HepG2 (cell line): Measurements from ENCODE around the gene S100A6. TPM values are rescaled to one million over a fixed set of nuclear protein-coding genes. Genes with fewer than 3 reads are reported as not detected.
A peak's percentile ranks its signal among the peaks of the same experiment; 100 is the strongest.

Experiments
- BCL6 ChIP-seq: IDR thresholded peaks from 2 replicates; pipeline ENCODE4 v1.6.1; 2016; ENCODE audit warnings: missing genetic modification reagents, missing compliant biosample characterization
- BRD4 ChIP-seq: sonication (generic); formaldehyde crosslinking; IDR thresholded peaks from 2 replicates; pipeline ENCODE4 v1.4.0; 2020; ENCODE audit warnings: missing genetic modification reagents
- FOXP4 ChIP-seq: sonication (generic); formaldehyde crosslinking; IDR thresholded peaks from 2 replicates; pipeline ENCODE4 v1.4.0; 2020; ENCODE audit warnings: missing genetic modification reagents
- GABPA ChIP-seq, 2 experiments: IDR thresholded peaks; 2 replicates each; pipeline ENCODE4 v1.6.1; 2011 to 2016; ENCODE audit warnings: low read depth in 2 of 2, low read length in 1 of 2, missing biosample characterization in 1 of 2, missing genetic modification characterization in 1 of 2
- HDAC2 ChIP-seq: sonication (generic); formaldehyde crosslinking; IDR thresholded peaks from 2 replicates; pipeline ENCODE4 v1.4.0; 2020; ENCODE audit warnings: missing genetic modification reagents
- KLF12 ChIP-seq: sonication (generic); formaldehyde crosslinking; IDR thresholded peaks from 2 replicates; pipeline ENCODE4 v1.4.0; 2020; ENCODE audit warnings: missing genetic modification reagents, borderline replicate concordance
- MAX ChIP-seq: IDR thresholded peaks from 2 replicates; pipeline ENCODE4 v1.6.1; 2012; ENCODE audit warnings: inconsistent platforms
- PATZ1 ChIP-seq: sonication (generic); formaldehyde crosslinking; IDR thresholded peaks from 2 replicates; pipeline ENCODE4 v1.4.0; 2020; ENCODE audit warnings: missing genetic modification reagents
- RAD51 ChIP-seq: fragments of 450-650 bp; IDR thresholded peaks from 2 replicates; pipeline ENCODE4 v1.6.1; 2016; ENCODE audit warnings: borderline replicate concordance
- SP5 ChIP-seq: IDR thresholded peaks from 2 replicates; pipeline ENCODE4 v1.6.1; 2016; ENCODE audit warnings: low read depth, borderline replicate concordance
- TEAD3 ChIP-seq: optimal IDR thresholded peaks from 2 replicates; pipeline ENCODE3; 2016; ENCODE audit warnings: borderline replicate concordance
- TFAP4 ChIP-seq: sonication (generic); IDR thresholded peaks from 2 replicates; pipeline ENCODE4 v1.6.1; 2016; ENCODE audit warnings: low read depth, borderline replicate concordance
- ZBTB10 ChIP-seq: sonication (generic); formaldehyde crosslinking; IDR thresholded peaks from 2 replicates; pipeline ENCODE4 v1.4.0; 2020; ENCODE audit warnings: missing genetic modification reagents, borderline replicate concordance
- ZFP41 ChIP-seq: sonication (generic); formaldehyde crosslinking; IDR thresholded peaks from 2 replicates; pipeline ENCODE4 v1.4.0; 2020; ENCODE audit warnings: mild to moderate bottlenecking, missing genetic modification reagents, borderline replicate concordance
- ZNF263 ChIP-seq: sonication (generic); formaldehyde crosslinking; IDR thresholded peaks from 2 replicates; pipeline ENCODE4 v1.4.0; 2020; ENCODE audit warnings: missing genetic modification reagents
- ZNF30 ChIP-seq: sonication (generic); formaldehyde crosslinking; IDR thresholded peaks from 2 replicates; pipeline ENCODE4 v1.5.0; 2020; ENCODE audit warnings: mild to moderate bottlenecking, missing genetic modification reagents
- ZNF350 ChIP-seq: sonication (generic); formaldehyde crosslinking; IDR thresholded peaks from 2 replicates; pipeline ENCODE4 v1.4.0; 2020; ENCODE audit warnings: mild to moderate bottlenecking, low read depth, missing genetic modification reagents, borderline replicate concordance
- ZNF556 ChIP-seq: sonication (generic); formaldehyde crosslinking; IDR thresholded peaks from 2 replicates; pipeline ENCODE4 v1.4.0; 2020; ENCODE audit warnings: mild to moderate bottlenecking, missing genetic modification reagents, borderline replicate concordance
- ZNF777 ChIP-seq: sonication (generic); formaldehyde crosslinking; IDR thresholded peaks from 2 replicates; pipeline ENCODE4 v1.4.0; 2020; ENCODE audit warnings: missing genetic modification reagents
- ZNF790 ChIP-seq: sonication (generic); formaldehyde crosslinking; IDR thresholded peaks from 2 replicates; pipeline ENCODE4 v1.8.0; 2022; ENCODE audit warnings: missing genetic modification reagents, mild to moderate bottlenecking, borderline replicate concordance
- polyA plus RNA-seq, 8 experiments: library from polyadenylated mRNA; depleted of rRNA in 3 of 8; stranded (reverse) in 7 of 8; unstranded in 1 of 8; fragments of >200 nt; fragmentation: Illumina TruSeq in 4 of 8; extraction: Trizol in 4 of 8; gene quantifications; 2 replicates each; pipeline versions ENCODE4 v1.2.1 to v1.2.3, GENCODE V29; 2011 to 2016; ENCODE audit warnings: low read depth in 4 of 8, missing spikeins in 1 of 8, mixed read lengths in 1 of 8; ENCODE audit not compliant: insufficient read depth in 1 of 8
- total RNA-seq, 5 experiments: library from RNA; depleted of rRNA; stranded (reverse); fragments of >200 nt; fragmentation: Illumina TruSeq; extraction: Trizol; gene quantifications; 2 replicates each; pipeline ENCODE4 v1.2.3, GENCODE V29; 2016; ENCODE audit warnings: low read depth in 1 of 5

S100A6 gene
- total and polyA plus RNA-seq, 2 of the 13 experiments (the other 11 are each of a cell fraction or from before 2014, with no cell fraction given) = 72.9 to 85.0 TPM

- TF ChIP-seq ZBTB10 (CRISPR knock-in tag) (peak; percentile 45; the same call in 1 of the 2 replicates), PATZ1 (CRISPR knock-in tag) (peak; percentile 94), SP5 (CRISPR knock-in tag) (peak; percentile 65; the same call in 1 of the 2 replicates), ZNF350 (CRISPR knock-in tag) (0 out of 2 replicates have a peak, but pooled peaks have one; percentile 23), RAD51 (no peak), TEAD3 (peak; percentile 83), BCL6 (CRISPR knock-in tag) (peak; percentile 33; the same call in 1 of the 2 replicates), GABPA (IDR thresholded peaks at IDR 0.05; ENCODE audit: low read depth, low read length) (no peak), GABPA (CRISPR knock-in tag; IDR thresholded peaks at IDR 0.05; ENCODE audit: low read depth) (peak; percentile 59; the same call in 1 of the 2 replicates), ZNF30 (CRISPR knock-in tag) (no peak), FOXP4 (0 out of 2 replicates have a peak, but pooled peaks have one; percentile 42), MAX (0 out of 2 replicates have a peak, but pooled peaks have one; percentile 32), HDAC2 (CRISPR knock-in tag) (0 out of 2 replicates have a peak, but pooled peaks have one; percentile 20), ZNF556 (0 out of 2 replicates have a peak, but pooled peaks have one; percentile 41), ZNF263 (peak; percentile 67; the same call in 1 of the 2 replicates), ZNF790 (no peak), ZNF777 (CRISPR knock-in tag) (0 out of 2 replicates have a peak, but pooled peaks have one; percentile 48), ZFP41 (CRISPR knock-in tag) (no peak), TFAP4 (peak; percentile 94), KLF12 (CRISPR knock-in tag) (peak; percentile 44; the same call in 1 of the 2 replicates), BRD4 (CRISPR knock-in tag) (peak; percentile 36; the same call in 1 of the 2 replicates)
Observed at GRCh38 chr1:153566414-153567371, 30.9 kb upstream of the S100A6 start (continued).
